Endodermal cell (in vitro differentiated cells): ENCODE data around the gene MTUS2. TPM values are rescaled to one million over a fixed set of nuclear protein-coding genes. Genes with fewer than 3 reads are reported as not detected.

Experiments used
- DNase-seq: peaks from one replicate; pipeline ENCODE4 v3.0.0-alpha.2; 2017
- H3K27ac ChIP-seq: 2 replicates; pipeline ENCODE4 v1.5.1; 2013; ENCODE audit warnings: mild to moderate bottlenecking, low read depth, low read length, moderate library complexity
- H3K27me3 ChIP-seq: 2 replicates; pipeline ENCODE4 v1.6.1; 2013; ENCODE audit warnings: mild to moderate bottlenecking, low read length, moderate library complexity; ENCODE audit not compliant: insufficient read depth, control insufficient read depth, poor library complexity, severe bottlenecking
- H3K36me3 ChIP-seq: 2 replicates; pipeline ENCODE4 v1.7.0; 2013; ENCODE audit warnings: mild to moderate bottlenecking, low read length, moderate library complexity; ENCODE audit not compliant: control insufficient read depth, insufficient read depth
- H3K4me1 ChIP-seq: one replicate; pipeline ENCODE4 v1.7.0; 2013; ENCODE audit warnings: low read length; ENCODE audit not compliant: control insufficient read depth, insufficient read depth
- H3K4me3 ChIP-seq: 2 replicates; pipeline ENCODE4 v1.5.1; 2013; ENCODE audit warnings: mild to moderate bottlenecking, low read length, moderate library complexity
- H3K9ac ChIP-seq: 2 replicates; pipeline ENCODE4 v1.6.1; 2013; ENCODE audit warnings: mild to moderate bottlenecking, low read length, moderate library complexity; ENCODE audit not compliant: poor library complexity, severe bottlenecking; ENCODE audit errors: extremely low read depth
- H3K9me3 ChIP-seq: 2 replicates; pipeline ENCODE4 v1.6.1; 2013; ENCODE audit warnings: mild to moderate bottlenecking, low read length, moderate library complexity; ENCODE audit not compliant: control insufficient read depth
- H3K27ac Mint-ChIP-seq: 2 replicates; pipeline ENCODE4 v1.8.0; 2020; ENCODE audit warnings: mixed read lengths
- H3K27me3 Mint-ChIP-seq: 2 replicates; pipeline ENCODE4 v1.8.0; 2021; ENCODE audit warnings: mild to moderate bottlenecking, mixed read lengths; ENCODE audit not compliant: insufficient read depth
- H3K36me3 Mint-ChIP-seq: 2 replicates; pipeline ENCODE4 v1.8.0; 2020; ENCODE audit warnings: low read depth, mixed read lengths
- H3K4me1 Mint-ChIP-seq: 2 replicates; pipeline ENCODE4 v1.8.0; 2020; ENCODE audit warnings: mixed read lengths
- H3K4me3 Mint-ChIP-seq: 2 replicates; pipeline ENCODE4 v1.8.0; 2020; ENCODE audit warnings: mild to moderate bottlenecking, moderate library complexity, mixed read lengths
- H3K9me3 Mint-ChIP-seq: 2 replicates; pipeline ENCODE4 v1.8.0; 2020; ENCODE audit warnings: mild to moderate bottlenecking, mixed read lengths
- CTCF ChIP-seq: fragments of 200-600 bp; sonication (generic); conservative IDR thresholded peaks from 2 replicates; pipeline ENCODE4 v1.5.0; 2021; ENCODE audit warnings: antibody characterized with exemption, mild to moderate bottlenecking
- WGBS, 2 experiments: methylation state at CpG; one replicate each; pipeline versions ENCODE4 v1.1.5 to v1.1.7; 2013; ENCODE audit warnings: missing lambda C conversion rate in 2 of 2, mixed read lengths in 1 of 2; ENCODE audit not compliant: insufficient coverage in 1 of 2, insufficient read length in 1 of 2; 5-methylcytosine and 5-hydroxymethylcytosine counted together
- total RNA-seq, 2 donors: library from RNA; stranded (reverse); fragmentation: NEBNext Ultra II Directional in 1 of 2; extraction: Animal tissue kit (Norgen Biotek cat#: 25700) in 1 of 2; gene quantifications; 2 replicates in 1 of 2; 3 replicates in 1 of 2; pipeline ENCODE4 v1.2.1, GENCODE V29; 2021

Gene MTUS2
- total RNA-seq, 2 donors from 2014 or later: 1.2 to 1.3 TPM

- Histone ChIP-seq H3K9me3 (peaks cover 9% of the 10 kb centered on the region), H3K4me1 (peaks cover 3% of the 10 kb centered on the region), H3K4me3 (no peak overlapping the region), H3K27me3 (no peaks in the 10 kb centered on the region), H3K9ac (no peak overlapping the region), H3K27ac (no peak overlapping the region), H3K36me3 (peaks cover 13% of the 10 kb centered on the region)
- TF ChIP-seq CTCF: no peak
- H3K36me3 Mint-ChIP-seq: peaks cover 20% of the 10 kb centered on the region
- peaks cover 17% of the 10 kb centered on the region for H3K4me1 Mint-ChIP-seq
- H3K9me3 Mint-ChIP-seq: peaks cover 5% of the 10 kb centered on the region
- DNase-seq: peak; percentile 34
- no peak overlapping the region for H3K4me3 Mint-ChIP-seq
- H3K27ac Mint-ChIP-seq: no peak overlapping the region
- 90 to 100% methylated on average over 2 to 8 of the region's 8 CpGs for WGBS, 2 experiments
- peaks cover 29% of the 10 kb centered on the region for H3K27me3 Mint-ChIP-seq
These were observed 725.8 kb downstream of the MTUS2 start for GRCh38 chr13:29545988-29546387.

- WGBS, 2 experiments: 92 to 94% methylated on average over 5 to 8 of the region's 8 CpGs
- peaks cover 20% of the 10 kb centered on the region for H3K4me1 Mint-ChIP-seq
These were observed 726.5 kb downstream of the MTUS2 start for GRCh38 chr13:29546662-29547061.

GRCh38 chr13:29547153-29547552, 727.0 kb downstream of the MTUS2 start:
- peaks cover 3% of the 10 kb centered on the region for H3K4me1 ChIP-seq
- Mint-ChIP-seq H3K4me3 (no peak overlapping the region), H3K4me1 (peaks cover 25% of the 10 kb centered on the region), H3K36me3 (peaks cover 22% of the 10 kb centered on the region), H3K9me3 (peaks cover 5% of the 10 kb centered on the region), H3K27me3 (peaks cover 34% of the 10 kb centered on the region), H3K27ac (no peak overlapping the region)
- WGBS, 2 experiments: 86 to 96% methylated on average over 6 of the region's 7 CpGs
- H3K36me3 ChIP-seq: peaks cover 16% of the 10 kb centered on the region
- no peak for TF ChIP-seq CTCF
- no peaks in the 10 kb centered on the region for H3K27me3 ChIP-seq
- peaks cover 9% of the 10 kb centered on the region for H3K9me3 ChIP-seq
- H3K4me3 ChIP-seq: no peak overlapping the region
- H3K27ac ChIP-seq: no peak overlapping the region
- no peak overlapping the region for H3K9ac ChIP-seq
- DNase-seq: no peak

More at GRCh38 chr13:29546662-29547061, 726.5 kb downstream of the MTUS2 start:
- Mint-ChIP-seq H3K36me3 (peaks cover 22% of the 10 kb centered on the region), H3K27ac (peak overlapping the region; percentile 45), H3K27me3 (peaks cover 34% of the 10 kb centered on the region), H3K9me3 (peaks cover 5% of the 10 kb centered on the region), H3K4me3 (no peak overlapping the region)
- H3K9ac ChIP-seq: no peak overlapping the region
- peaks cover 3% of the 10 kb centered on the region for H3K4me1 ChIP-seq
- no peak for TF ChIP-seq CTCF
- H3K9me3 ChIP-seq: peaks cover 9% of the 10 kb centered on the region
- H3K36me3 ChIP-seq: peaks cover 16% of the 10 kb centered on the region
- no peak for DNase-seq
- H3K27ac ChIP-seq: no peak overlapping the region
- H3K27me3 ChIP-seq: no peaks in the 10 kb centered on the region
- no peak overlapping the region for H3K4me3 ChIP-seq
